Activated T-helper 9 cell treated with anti-CD3 and anti-CD28 coated beads, Interleukin-2, amount 50 U/mL, for 16 hours (primary cell): ENCODE results near the gene PIK3CB.
A peak's percentile ranks its signal among the peaks of the same experiment; 100 is the strongest.
"Not testable (repeated sequence)": the region's sequence is repeated elsewhere in the genome, so short reads cannot be mapped to it uniquely, and the experiment has no call there.

Experiments used
- DNase-seq: peaks from one replicate; pipeline ENCODE4 v3.0.0-alpha.2; 2020; ENCODE audit warnings: low read depth

The PIK3CB gene

DNA sequence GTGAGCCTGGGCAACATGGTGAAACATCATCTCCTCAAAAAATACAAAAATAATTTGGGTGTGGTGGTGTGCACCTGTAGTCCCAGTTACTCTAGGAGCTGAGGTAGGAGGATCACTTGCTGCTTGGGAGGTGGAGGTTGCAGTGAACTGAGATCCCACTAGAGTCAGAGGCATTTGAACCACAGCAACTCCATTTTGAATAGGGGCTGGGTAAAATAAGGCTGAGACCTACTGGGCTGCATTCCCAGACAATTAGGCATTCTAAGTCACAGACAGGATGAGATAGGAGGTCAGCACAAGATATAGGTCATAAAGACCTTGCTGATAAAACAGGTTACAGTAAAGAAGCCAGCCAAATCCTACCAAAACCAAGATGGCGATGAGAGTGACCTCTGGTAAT, 12.1 kb upstream of the PIK3CB start:
- not testable (repeated sequence) for DNase-seq

DNA sequence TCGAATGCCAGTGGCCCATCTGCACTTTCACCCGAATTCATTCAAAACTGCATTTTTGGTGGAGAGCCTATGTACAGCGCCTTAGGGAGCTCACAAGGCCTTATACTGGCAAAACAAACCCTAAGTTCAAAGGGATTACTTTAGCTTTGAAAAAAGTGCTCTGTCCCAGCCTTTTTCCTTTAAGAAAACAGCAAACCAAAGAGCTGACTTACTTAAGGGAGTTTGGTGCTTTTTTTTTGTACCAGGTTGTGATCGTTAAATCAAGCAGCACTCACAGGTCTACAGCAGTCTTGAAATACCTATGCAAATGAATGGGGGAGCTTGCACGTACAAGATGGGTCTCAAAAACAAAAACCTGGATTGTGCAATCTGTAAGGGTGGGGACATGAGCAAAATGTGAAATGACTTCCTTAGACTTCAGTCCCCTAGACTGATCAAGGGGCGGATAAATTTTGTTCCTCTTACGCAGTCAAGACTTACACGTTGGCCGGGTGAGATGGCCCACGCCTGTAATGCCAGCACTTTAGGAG, 11.6 kb upstream of the PIK3CB start:
- no peak for DNase-seq

- DNase-seq: no peak
Measured at GRCh38 chr3:138845771-138846173, 11.0 kb upstream of the PIK3CB start.

DNA sequence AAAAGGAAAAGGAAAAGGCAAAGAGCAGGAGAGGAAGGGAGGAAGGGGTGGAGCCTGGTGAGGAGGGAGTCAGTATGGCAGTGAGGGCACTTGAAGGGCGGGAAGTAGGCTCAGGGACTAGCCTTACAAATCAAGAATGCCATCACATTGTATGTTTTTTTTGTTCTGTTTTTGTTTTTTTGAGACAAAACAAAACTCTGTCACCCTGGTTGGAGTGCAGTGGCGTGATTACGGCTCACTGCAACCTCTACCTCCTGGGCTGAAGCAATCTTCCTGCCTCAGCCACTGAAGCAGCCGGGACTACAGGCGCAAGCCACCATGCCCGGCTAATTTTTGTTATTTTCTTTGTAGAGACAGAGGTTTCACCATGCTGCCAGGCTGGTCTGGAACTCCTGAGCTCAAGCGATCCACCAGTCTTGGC, 10.5 kb upstream of the PIK3CB start:
- no peak for DNase-seq

DNA sequence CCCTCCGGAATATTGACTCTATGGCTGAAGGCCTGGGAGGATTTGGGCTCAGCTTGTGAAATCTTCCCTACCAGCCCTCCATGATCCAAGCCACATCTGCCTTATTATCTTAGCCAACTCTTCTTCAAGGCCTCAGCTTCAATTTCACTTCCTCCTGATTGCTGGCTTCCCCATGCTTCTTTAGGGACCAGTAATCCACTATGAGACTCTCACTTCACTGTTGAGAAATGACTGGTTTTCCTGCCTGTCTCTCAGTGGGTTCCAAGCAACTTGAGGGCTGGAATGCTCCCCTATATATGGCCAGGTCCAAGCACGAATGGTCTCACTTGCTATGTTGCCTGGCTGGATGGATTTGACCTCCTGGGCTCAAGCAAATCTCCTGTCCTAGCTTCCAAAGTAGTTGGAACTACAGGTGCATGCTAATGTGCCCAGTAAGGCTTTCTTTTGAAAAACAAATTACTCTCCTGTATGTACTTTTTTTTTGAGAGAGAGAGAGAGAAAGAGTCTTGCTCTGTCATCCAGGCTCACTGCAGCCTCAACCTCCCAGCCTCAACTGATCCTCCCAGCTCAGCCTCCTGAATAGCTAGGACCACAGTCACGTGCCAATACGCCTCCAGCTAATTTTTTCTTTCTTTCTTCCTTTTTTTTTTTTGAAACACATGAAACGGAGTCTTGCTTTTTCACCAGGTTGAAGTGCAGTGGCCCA, 7.9 kb upstream of the PIK3CB start:
- no peak for DNase-seq

GRCh38 chr3:138838385-138838784, 3.7 kb upstream of the PIK3CB start:
- DNase-seq: not testable (repeated sequence)

GRCh38 chr3:138835846-138836245, 1.1 kb upstream of the PIK3CB start:
- not testable (repeated sequence) for DNase-seq

DNA sequence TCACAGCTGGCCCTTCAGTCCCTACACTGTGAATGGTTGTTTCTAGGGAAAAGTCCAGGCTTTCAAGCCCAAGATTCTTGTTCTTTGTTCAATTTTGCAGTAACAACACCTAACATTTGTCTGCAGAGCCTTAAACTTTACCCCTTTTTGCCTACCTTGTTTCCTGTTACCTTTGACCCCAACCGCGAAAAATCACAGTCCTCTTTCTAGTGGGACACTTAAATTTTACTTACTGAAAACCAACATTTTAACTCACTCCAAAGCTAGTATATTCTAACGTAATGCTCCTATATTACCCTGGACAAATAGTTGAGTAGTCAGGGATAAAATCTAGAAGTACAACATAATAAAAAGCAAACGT, 649 bp upstream of the PIK3CB start:
- DNase-seq: no peak

- DNase-seq: peak; percentile 50
Measured at GRCh38 chr3:138833899-138834595, 681 bp downstream of the PIK3CB start.

DNA sequence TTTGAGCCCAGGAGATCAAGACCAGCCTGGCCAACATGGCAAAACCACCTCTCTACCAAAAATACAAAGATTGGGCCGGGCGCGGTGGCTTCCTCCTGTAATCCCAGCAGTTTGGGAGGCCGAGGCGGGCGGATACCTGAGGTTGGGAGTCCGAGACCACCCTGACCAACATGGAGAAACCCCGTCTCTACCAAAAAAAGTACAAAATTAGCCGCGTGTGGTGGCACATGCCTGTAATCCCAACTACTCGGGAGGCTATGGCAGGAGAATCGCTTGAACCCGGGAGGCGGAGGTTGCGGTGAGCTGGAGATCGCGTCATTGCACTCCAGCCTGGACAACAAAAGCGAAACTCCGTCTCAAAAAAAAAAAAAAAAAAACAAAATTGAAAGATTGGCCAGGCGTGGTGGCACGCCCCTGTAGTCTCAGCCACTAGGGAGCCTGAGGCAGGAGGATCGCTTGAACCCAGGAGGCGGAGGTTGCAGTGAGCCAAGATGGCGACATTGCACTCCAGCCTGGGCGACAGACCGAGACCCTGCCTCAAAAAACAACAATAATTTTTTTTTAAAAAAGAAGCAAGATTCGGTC, 2.2 kb downstream of the PIK3CB start:
- DNase-seq: not testable (repeated sequence)

GRCh38 chr3:138829886-138830510, 4.7 kb downstream of the PIK3CB start:
- no peak for DNase-seq

DNA sequence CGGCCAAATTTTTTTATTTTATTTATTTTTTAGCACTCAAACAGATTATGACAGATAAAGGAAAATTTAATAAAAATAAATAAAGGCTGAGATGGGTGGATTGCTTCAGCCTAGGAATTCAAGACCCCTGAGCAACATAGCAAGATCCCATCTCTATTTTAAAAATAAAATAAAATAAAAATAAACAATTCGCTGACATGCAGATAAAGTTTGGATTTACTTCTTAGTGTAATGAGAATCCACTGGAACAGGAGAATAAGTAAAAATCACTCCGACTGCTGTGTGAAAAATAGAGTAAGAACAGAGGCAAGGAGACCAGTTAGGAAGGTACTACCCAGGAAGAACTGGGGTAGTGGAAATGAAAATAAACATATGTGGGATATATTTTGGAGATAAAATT, 5.6 kb downstream of the PIK3CB start:
- no peak for DNase-seq

DNA sequence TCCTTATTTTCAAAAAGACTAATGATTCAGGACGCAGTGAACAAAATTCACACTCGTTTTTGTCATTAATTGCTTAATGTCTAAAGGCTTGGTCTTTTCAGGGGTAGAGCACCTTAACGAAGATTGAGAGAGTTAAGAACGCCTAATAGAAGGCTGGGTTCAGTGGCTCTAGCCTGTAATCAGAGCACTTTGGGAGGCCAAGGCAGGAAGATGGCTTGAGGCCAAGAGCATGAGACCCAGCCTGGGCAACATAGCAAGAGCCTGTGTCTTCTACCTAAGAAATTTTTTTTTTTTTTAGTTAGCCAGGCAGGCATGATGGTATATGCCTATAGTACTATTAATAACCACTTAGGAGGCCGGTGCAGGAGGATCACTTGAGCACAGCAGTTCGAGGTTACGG, 7.5 kb downstream of the PIK3CB start:
- DNase-seq: no peak

DNA sequence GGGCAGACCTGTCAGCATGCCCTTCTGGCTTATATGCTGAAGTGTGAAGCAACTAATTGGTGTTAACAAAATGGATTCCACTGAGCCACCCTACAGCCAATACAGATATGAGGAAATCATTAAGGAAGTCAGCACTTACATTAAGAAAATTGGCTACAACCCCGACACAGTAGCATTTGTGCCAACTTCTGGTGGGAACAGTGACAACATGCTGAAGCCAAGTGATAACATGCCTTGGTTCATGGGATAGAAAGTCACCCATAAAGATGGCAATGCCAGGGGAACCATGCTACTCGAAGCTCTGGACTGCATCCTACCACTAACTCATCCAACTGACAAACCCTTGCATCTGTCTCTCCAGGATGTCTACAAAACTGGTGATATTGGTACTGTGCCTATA, 9.4 kb downstream of the PIK3CB start:
- DNase-seq: no peak

GRCh38 chr3:138824114-138824506, 10.6 kb downstream of the PIK3CB start:
- no peak for DNase-seq

GRCh38 chr3:138820379-138820778, 14.3 kb downstream of the PIK3CB start:
- not testable (repeated sequence) for DNase-seq

DNA sequence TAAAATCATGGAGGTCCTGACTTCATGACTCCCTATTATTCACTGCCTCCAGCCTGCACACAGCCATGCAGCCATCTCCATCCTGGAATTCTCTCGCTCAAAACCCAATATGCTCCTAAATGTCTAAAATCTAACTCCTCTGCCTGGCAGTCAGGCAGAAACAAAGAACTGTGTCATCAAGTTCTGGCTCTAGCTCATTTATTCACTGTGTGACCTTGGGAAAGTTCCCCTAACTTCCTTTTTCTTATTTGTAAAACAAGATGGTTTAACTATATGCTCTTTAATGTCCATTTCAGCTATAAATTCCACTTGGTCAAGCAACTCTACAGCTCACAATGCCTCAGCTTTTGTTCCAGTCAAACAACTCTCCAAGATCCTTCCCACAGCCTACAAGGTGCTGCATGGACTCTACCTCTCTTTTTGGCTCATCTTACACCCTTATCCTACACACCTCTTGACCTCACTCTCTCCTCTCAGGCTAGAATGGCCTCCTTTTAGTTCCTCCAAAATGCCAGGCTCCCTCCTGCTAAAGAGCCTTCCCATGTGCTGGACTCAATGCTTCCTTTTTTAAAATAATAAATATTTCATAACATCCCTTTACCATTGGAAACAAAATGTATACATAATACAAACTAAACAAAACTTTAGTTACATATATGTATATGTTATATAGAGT, 16.4 kb downstream of the PIK3CB start:
- no peak for DNase-seq

DNA sequence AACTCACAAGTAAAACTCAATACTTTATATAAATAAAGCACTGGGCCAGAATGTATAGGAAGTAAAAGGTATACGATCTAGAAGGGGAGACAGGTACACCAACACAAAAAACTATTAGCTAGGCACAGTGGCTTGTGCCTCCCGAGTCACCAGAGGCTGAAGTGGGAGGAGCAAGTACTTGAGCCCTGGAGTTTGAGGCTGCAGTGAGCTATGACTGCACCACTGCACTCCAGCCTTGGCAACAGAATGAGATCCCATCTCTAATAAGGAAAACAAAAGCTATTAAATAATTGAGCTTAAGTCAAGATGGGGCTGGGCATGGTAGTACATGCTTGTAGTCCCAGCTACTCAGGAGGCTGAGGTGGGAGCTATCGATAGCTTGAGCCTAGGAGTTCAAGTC, 17.0 kb downstream of the PIK3CB start:
- no peak for DNase-seq

GRCh38 chr3:138812806-138813205, 21.9 kb downstream of the PIK3CB start:
- DNase-seq: no peak

- no peak for DNase-seq
Measured at GRCh38 chr3:138809500-138810256, 25.1 kb downstream of the PIK3CB start.

- DNase-seq: no peak
Measured at GRCh38 chr3:138806376-138807080, 28.2 kb downstream of the PIK3CB start.
